ENCODE measurements around the gene DNM1L.

DNA sequence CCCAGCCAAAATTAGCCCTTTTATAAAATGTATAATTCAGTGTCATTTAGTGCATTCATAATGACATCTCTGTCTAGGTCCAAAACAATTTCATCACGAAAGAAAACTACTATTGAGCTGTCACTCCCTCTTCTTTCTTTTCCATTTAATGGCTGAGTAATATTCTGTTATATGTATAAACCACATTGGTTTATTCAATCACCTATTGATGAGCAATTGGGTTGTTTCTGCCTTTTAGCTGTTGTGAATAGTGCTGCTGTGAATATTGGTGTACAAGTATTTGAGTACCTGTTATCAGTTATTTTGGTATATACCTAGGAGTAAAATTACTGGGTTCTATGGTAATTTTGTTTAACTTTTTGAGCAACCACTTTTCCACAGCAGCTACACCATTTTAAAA, 7.2 kb downstream of the DNM1L start:
- TF ChIP-seq POLR2A (IDR thresholded peaks at IDR 0.05), result no peak
- TF ChIP-seq, protein P1, sequence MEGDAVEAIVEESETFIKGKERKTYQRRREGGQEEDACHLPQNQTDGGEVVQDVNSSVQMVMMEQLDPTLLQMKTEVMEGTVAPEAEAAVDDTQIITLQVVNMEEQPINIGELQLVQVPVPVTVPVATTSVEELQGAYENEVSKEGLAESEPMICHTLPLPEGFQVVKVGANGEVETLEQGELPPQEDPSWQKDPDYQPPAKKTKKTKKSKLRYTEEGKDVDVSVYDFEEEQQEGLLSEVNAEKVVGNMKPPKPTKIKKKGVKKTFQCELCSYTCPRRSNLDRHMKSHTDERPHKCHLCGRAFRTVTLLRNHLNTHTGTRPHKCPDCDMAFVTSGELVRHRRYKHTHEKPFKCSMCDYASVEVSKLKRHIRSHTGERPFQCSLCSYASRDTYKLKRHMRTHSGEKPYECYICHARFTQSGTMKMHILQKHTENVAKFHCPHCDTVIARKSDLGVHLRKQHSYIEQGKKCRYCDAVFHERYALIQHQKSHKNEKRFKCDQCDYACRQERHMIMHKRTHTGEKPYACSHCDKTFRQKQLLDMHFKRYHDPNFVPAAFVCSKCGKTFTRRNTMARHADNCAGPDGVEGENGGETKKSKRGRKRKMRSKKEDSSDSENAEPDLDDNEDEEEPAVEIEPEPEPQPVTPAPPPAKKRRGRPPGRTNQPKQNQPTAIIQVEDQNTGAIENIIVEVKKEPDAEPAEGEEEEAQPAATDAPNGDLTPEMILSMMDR (IDR thresholded peaks at IDR 0.05), result no peak
- no peak for TF ChIP-seq EP300 (IDR thresholded peaks at IDR 0.05)
- TF ChIP-seq POLR2AphosphoS5 (IDR thresholded peaks at IDR 0.05), result no peak
